Stimulated activated CD4-positive, alpha-beta T cell treated with anti-CD3 and anti-CD28 coated beads, Interleukin-1b, Interleukin-23, amount 100 ng/mL, for 24 hours (primary cell): ENCODE measurements around the gene SIGLEC8.
"Not testable (repeated sequence)": the region's sequence is repeated elsewhere in the genome, so short reads cannot be mapped to it uniquely, and the experiment has no call there.

Experiments used
- DNase-seq, 4 experiments: peaks; one replicate each; pipeline ENCODE4 v3.0.0-alpha.2; 2020; ENCODE audit warnings: low read depth in 4 of 4, low spot score in 1 of 4

The SIGLEC8 gene

GRCh38 chr19:51458051-51458645, at the start of gene SIGLEC8:
SIGLEC8 (minus strand) TSS chr19:51458454; CDS start chr19:51458387, 67 bp downstream.
- DNase-seq: no peak

- DNase-seq: no peak
Observed at GRCh38 chr19:51507640-51508058, 49.4 kb upstream of the SIGLEC8 start.

GRCh38 chr19:51507192-51507591, 48.9 kb upstream of the SIGLEC8 start:
- DNase-seq: no peak

GRCh38 chr19:51505904-51506303, 47.6 kb upstream of the SIGLEC8 start:
- DNase-seq: no peak

GRCh38 chr19:51503896-51504295, 45.6 kb upstream of the SIGLEC8 start:
- no peak for DNase-seq

- no peak for DNase-seq
Observed at GRCh38 chr19:51503286-51503817, 45.1 kb upstream of the SIGLEC8 start.

- DNase-seq: no peak
Observed at GRCh38 chr19:51501594-51502263, 43.5 kb upstream of the SIGLEC8 start, which contains the start of gene SIGLEC12. SIGLEC12 (minus strand) TSS chr19:51501800; CDS start chr19:51501733, 67 bp downstream.

- DNase-seq: not testable (repeated sequence)
Observed at GRCh38 chr19:51500931-51501330, 42.7 kb upstream of the SIGLEC8 start.

- DNase-seq: no peak
Observed at GRCh38 chr19:51497666-51498065, 39.4 kb upstream of the SIGLEC8 start.

GRCh38 chr19:51493776-51494175, 35.5 kb upstream of the SIGLEC8 start:
- no peak for DNase-seq

GRCh38 chr19:51491586-51491985, 33.3 kb upstream of the SIGLEC8 start:
- DNase-seq: no peak

GRCh38 chr19:51490676-51491075, 32.4 kb upstream of the SIGLEC8 start:
- no peak for DNase-seq

- no peak for DNase-seq
Observed at GRCh38 chr19:51489113-51489512, 30.9 kb upstream of the SIGLEC8 start.

- DNase-seq: no peak
Observed at GRCh38 chr19:51488491-51488890, 30.2 kb upstream of the SIGLEC8 start.

- no peak for DNase-seq
Observed at GRCh38 chr19:51485960-51486660, 27.9 kb upstream of the SIGLEC8 start.

GRCh38 chr19:51480590-51480989, 22.3 kb upstream of the SIGLEC8 start:
- DNase-seq: no peak

- DNase-seq: no peak
Observed at GRCh38 chr19:51479531-51480331, 21.5 kb upstream of the SIGLEC8 start.

GRCh38 chr19:51478381-51479234, 20.4 kb upstream of the SIGLEC8 start, which contains the start of gene CEACAM18:
CEACAM18 (plus strand) TSS chr19:51478539.
- no peak for DNase-seq

- no peak for DNase-seq
Observed at GRCh38 chr19:51477344-51477743, 19.1 kb upstream of the SIGLEC8 start.

GRCh38 chr19:51476164-51476563, 17.9 kb upstream of the SIGLEC8 start:
- DNase-seq: no peak
